ENCODE results near the gene RXYLT1.

The RXYLT1 gene

GRCh38 chr12:63843721-63844390 is 64.1 kb downstream of the RXYLT1 start:
- peak; percentile 74 for DNase-seq (ENCODE audit: low read depth)

DNA sequence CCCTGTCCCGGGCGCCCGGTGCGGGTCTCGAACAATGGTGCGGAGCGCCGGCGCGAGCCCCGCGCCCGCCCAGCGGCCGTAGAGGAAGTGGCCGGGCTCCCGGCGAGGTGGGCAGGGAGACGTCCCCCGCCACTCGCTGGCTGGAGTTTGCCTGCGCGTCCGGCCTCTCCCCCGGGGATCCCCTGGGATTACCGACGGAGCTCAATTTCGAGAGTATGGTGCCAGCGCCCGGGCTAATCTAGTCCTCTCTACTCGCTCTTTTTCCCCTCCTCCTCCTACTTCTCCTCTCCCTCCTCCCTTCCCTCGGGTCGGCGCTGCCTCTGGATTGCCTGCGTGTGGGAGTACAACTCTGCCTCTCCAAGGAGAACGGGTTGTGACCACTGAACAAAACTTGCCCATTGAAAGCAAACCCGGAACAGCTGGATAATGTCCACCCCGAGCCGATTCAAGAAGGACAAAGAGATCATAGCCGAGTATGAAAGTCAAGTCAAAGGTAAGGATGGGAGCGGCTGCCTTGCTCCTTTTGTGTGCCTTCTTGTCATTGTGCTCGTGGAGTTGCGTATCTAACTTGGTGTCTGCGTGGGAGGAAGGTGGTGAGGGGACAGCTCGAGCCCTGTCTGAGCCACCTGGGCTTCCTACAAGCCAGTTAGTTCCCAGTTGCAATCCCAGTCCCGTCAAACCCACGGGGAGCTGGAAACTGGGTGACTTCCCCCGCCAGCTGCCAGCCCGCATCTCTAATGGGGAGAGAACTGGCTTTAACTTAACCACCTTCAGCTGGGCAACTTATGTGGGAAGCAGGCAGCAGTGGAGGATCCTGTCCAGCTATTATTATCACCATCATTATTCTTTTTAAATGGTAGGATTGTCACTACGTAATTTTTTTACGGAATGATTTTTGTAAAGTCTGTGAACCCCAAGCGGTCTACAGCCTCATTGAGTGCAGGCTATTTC is 65.0 kb downstream of the RXYLT1 start, which contains the start of gene SRGAP1:
Gene SRGAP1 (plus strand): TSS at position 310 of the 951 bp plus-strand sequence. CDS start 117 bp downstream, at position 427.
- DNase-seq (ENCODE audit: low read depth) = peak; percentile 26

DNA sequence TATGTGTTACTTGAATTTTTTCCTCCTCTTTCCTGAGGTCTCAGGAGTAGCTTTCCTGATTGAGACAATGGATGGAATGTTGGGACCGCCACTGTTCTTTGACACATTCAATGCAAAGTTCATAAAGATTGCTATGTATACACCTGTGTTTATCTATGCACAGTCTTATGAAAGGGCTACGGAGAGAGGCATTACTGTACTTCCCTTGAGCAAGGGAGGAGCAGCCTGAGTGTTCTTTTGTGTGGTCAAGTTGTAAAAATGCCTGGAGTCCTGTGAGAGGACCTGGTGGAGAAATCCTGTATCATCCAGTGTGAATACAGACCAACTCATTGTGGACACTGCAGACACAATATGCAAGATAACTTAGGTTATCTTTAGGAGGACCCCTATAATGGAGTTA is 66.0 kb downstream of the RXYLT1 start:
- no peak for DNase-seq (ENCODE audit: low read depth)

DNA sequence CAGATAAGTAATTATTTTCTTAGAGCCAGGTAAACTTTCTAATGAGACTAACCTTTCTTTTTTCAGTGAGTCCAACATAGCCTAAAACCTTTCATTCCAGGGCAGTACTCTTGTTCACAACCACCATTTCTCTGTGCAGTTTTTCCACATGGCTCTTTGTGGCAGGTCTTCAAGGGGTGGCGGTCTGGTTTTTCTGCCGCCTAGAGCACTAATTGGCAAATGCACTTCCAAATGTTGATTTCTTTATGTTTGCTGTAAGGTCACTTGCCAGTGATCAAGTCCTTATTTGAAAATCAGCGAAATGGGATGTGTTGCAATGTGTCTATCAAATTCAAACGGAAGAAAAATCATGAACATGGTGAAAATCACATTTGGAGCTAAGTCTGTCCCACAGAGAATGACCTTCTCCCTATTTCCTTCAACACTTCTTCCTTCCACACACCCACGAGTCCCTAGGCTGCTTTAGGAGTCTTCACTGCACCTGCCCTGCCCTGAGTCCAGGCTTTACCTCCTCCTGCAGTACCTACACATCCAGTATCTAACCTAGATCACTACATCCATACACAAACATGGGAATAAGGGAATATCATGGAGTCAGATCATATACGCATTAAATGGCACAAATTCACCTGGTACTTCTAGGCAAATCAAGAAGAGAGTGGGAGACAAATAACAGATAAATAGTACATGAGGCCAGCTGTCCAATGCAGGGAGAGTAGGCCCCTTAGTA is 66.7 kb downstream of the RXYLT1 start:
- DNase-seq (ENCODE audit: low read depth) = no peak

GRCh38 chr12:63848450-63848849 is 68.7 kb downstream of the RXYLT1 start:
- DNase-seq (ENCODE audit: low read depth) = no peak

DNA sequence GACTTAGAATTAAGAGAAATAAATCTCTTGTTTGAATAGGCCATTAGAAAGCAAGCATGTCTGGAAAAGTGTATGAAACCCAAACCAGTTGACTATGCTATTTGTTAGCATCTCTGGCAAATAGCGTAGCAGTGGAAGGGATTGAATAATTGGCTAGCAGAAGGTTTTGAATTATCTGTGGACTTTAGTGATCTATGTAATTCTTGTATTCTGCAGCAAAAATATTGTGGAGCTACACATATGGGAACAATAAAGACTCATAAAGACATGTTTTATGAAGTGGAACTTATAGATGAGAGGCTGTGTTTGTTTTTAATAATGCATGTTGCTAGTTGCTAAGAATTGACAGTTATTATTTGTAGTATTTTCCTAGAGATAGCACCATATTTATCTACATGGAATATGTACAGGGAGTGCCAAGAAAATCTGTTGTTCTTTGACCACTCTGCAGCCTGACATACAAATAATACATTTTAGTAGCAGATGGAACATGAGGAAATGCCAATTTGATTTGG is 69.5 kb downstream of the RXYLT1 start:
- no peak for DNase-seq (ENCODE audit: low read depth)

DNA sequence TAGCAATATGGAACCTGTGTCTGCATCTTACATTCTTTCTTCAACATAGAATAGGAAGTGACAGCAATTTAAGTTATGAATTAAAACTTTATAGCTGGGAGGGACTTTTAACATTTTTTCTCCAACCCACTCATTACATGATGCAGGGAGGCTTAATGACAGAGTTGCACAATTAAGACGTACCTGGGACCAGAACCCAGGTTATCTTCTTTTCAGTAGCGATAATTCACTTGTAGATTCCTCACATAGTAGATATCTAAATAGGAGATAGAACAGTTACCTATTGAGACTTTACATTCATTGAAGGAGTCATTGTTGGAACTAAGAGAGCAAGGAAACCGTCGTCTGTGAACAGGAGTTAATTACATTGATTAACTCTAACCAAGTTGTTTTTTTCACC is 69.9 kb downstream of the RXYLT1 start:
- DNase-seq (ENCODE audit: low read depth) = no peak

DNA sequence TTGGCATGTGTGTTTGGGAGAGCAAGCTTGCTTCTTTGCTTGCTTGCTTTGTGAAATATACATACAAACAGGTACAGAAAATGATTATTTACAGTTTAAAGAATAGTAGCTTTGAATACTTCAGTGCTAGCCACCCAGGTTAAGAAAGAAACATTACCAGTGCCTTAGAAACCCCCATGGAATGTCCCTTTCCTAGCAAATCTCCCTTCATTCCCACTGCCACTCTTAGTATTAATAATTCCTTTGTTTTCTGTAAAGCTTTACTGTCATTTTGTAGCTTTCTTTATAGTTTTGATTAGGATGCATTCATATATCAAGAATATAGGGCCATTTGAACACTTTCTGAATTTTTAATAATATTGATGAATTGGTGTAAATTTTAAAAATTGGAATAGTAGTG is 74.3 kb downstream of the RXYLT1 start:
- no peak for DNase-seq (ENCODE audit: low read depth)

- DNase-seq (ENCODE audit: low read depth) = no peak
Measured at GRCh38 chr12:63855299-63855698, 75.6 kb downstream of the RXYLT1 start.

- DNase-seq (ENCODE audit: low read depth) = no peak
Measured at GRCh38 chr12:63857771-63858670, 78.3 kb downstream of the RXYLT1 start.

All from non-pigmented ciliary epithelial cell (primary cell).